HTERT RPE-1 (cell line): Measurements from ENCODE around the gene SHC4.

ENCODE experiments used
- in situ Hi-C: fragments of 300-500 bp; cut with MboI; formaldehyde crosslinking; loops from 4 replicates; pipeline ENCODE4 v1.14.3; 2020; ENCODE audit warnings: low sequenced_read_pairs

Gene SHC4

GRCh38 chr15:48889925-48890324 is 73.8 kb downstream of the SHC4 start:
- in situ Hi-C loops: no loop called here

GRCh38 chr15:48888836-48889235 is 74.9 kb downstream of the SHC4 start:
- in situ Hi-C loops: no loop called here

- in situ Hi-C loops: no loop called here
These were observed 75.5 kb downstream of the SHC4 start for GRCh38 chr15:48888191-48888590.

DNA sequence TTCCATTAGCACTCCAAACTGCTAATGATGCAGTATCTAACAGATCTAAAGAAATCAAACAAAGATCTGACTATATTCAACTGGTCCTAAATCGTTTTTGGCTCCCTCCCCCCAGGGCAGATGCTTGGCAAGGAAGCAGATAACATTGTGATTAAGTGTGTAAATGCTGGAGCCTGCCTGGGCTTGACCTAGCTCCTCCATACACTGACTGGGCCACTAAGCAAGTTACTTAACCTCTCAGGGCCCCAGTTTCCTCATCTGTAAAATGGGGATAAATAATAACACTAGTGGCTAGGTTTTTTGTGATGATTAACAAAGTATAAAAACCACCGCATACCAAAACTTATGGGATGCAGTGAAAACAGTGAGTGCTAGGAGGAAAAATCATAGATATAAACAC is 76.6 kb downstream of the SHC4 start:
- in situ Hi-C loops: no loop called here

GRCh38 chr15:48883699-48884098 is 80.0 kb downstream of the SHC4 start:
- in situ Hi-C loops: no loop called here

- in situ Hi-C loops: no loop called here
These were observed 83.6 kb downstream of the SHC4 start for GRCh38 chr15:48880070-48880634.

- in situ Hi-C loops: no loop called here
These were observed 85.8 kb downstream of the SHC4 start, which contains the start of gene EID1 for GRCh38 chr15:48877630-48878595. Gene EID1 (plus strand): TSS chr15:48878134. CDS start chr15:48878177, 43 bp downstream.

GRCh38 chr15:48876057-48876456 is 87.7 kb downstream of the SHC4 start:
- in situ Hi-C loops: no loop called here

DNA sequence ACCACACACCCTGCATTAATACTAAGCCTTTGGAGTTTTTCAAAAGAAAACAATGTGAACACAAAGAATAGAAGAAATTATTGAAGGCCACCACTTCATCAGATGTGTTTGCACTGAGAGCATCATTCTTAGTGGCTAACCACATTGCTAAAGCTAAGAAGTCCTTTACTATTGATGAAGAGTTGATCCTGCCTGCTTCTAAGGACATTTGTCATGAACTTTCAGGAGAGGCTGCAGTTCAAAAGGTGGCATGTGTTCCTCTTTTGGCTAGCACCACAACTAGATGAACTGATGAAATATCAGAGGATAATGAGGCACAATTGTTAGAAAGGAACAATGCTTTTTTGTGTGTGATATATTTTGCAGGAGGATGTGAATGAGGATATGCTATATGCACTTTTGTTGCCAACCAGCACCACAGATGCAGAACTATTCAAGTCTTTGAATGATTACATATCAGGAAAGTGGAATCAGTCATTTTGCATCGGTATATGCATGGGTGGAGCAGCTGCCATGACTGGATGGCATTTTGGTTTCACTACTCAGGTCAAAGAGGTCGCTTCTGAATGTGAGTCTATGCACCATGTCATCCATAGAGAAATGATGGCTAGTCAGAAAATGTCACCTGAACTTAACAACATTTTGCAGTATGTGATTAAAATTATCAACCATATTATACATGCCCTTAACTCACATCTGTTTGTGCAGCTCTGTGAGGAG is 88.3 kb downstream of the SHC4 start:
- in situ Hi-C loops: no loop called here

- in situ Hi-C loops: no loop called here
These were observed 91.1 kb downstream of the SHC4 start for GRCh38 chr15:48872632-48873031.

- in situ Hi-C loops: no loop called here
These were observed 92.2 kb downstream of the SHC4 start for GRCh38 chr15:48871542-48871941.

DNA sequence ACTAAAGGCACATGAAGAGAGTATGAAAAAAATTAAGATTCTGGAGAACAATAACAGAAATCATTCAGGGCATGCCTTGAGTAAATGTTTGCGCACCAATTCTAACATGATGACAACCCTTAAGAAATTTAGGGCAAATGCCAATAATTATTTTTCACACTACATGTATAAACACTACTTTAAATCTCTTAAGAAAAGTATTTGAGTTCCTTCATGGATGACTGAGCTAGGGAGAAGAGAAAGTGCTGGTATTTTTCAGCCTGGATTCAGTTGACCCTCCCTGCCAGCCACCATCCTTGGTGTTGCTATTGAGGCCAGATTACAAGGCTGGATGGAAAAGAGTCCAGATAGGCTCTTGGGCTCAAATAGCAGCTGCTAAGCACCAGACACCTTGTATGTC is 93.8 kb downstream of the SHC4 start:
- in situ Hi-C loops: no loop called here

- in situ Hi-C loops: no loop called here
These were observed 95.2 kb downstream of the SHC4 start for GRCh38 chr15:48868536-48868935.

- in situ Hi-C loops: no loop called here
These were observed 95.7 kb downstream of the SHC4 start for GRCh38 chr15:48868023-48868422.

GRCh38 chr15:48866141-48866563 is 97.6 kb downstream of the SHC4 start:
- in situ Hi-C loops: no loop called here

GRCh38 chr15:48865370-48866079 is 98.2 kb downstream of the SHC4 start:
- in situ Hi-C loops: no loop called here

- in situ Hi-C loops: no loop called here
These were observed 101.0 kb downstream of the SHC4 start for GRCh38 chr15:48862705-48863104.

DNA sequence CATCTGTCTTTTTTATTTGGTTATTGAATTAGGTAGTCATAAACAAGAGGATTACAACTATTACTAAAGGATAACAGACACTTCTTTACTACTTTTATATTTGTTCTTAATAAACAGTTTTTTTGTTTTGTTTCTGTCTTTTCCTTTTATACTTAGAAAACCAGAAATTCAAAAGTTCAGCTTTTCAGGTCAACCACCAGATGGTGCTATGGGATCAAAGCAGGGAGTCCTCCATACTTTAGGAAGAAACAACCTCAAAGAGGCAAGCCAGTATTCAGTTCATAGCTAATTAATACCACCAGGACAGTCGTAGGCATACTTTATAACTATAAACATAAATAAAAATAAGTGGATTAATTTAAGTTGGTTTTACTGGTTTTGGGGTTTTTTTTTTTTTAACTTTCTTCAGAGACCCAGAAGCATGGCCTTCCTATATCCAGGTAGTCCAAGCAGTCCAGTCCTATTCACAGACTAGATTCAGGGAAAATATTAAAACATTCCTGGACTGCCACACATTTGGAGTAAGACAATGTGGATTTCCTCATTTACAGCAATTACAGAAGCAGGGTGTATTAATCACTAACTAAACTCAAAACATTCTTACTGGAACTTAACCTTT is 101.8 kb downstream of the SHC4 start:
- in situ Hi-C loops: no loop called here

- in situ Hi-C loops: no loop called here
These were observed 104.3 kb downstream of the SHC4 start for GRCh38 chr15:48859426-48859825.

DNA sequence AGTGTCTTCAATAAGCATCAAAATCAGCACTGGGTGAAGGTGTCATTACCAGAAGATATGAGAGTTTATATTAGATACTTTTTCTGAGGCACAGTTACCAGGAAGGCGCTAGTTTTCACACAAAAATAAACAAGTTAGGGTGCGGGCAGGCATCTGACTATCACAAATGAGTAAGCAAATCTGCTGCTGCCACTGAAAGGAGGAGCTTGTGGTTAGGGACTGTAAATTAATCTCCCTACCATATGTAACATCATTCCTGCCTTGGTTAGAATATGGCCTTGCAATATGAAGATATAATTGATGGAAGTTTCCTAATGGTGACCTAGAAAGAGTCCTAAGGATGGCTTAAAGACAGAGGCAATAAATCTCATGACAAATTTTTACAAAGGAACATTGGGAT is 105.3 kb downstream of the SHC4 start:
- in situ Hi-C loops: no loop called here
